ENCODE results near the gene PNPLA8.
"Not testable (repeated sequence)": the region's sequence is repeated elsewhere in the genome, so short reads cannot be mapped to it uniquely, and the experiment has no call there.

PNPLA8 gene

DNA sequence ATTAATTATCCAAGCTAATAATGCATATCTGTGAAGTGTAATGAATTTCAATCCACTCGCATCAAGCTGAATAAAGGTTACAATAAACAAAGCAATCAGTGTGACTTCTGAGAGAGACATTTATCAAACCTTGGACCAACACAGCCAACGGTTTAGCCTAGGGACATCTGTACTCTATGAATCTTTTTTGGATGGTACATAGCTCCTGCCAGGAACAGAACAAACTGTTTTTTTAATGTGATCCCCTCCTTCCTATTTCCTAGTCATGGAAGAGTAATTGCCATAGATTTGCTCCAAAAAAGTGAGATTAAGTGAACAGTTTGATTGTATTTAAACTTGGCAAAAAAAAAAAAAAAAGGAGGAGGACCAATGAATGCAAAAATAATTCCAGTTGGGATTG is 58.5 kb downstream of the PNPLA8 start:
- no peak for DNase-seq

DNA sequence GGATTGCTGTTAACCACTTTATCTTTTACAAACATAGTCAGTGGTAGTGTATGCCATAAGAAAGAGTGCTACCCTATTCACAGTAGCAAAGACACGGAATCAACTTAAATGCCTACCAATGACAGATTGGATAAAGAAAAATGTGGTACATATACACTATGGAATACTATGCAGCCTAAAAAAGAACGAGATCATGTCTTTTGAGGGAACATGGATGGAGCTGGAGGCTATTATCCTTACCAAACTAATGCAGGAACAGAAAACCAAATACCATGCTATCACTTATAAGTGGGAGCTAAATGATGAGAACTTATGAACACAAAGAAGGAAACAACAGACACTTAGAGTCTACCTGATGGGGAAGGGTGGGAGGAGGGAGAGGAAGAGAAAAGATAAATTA is 59.6 kb downstream of the PNPLA8 start:
- DNase-seq = not testable (repeated sequence)

DNA sequence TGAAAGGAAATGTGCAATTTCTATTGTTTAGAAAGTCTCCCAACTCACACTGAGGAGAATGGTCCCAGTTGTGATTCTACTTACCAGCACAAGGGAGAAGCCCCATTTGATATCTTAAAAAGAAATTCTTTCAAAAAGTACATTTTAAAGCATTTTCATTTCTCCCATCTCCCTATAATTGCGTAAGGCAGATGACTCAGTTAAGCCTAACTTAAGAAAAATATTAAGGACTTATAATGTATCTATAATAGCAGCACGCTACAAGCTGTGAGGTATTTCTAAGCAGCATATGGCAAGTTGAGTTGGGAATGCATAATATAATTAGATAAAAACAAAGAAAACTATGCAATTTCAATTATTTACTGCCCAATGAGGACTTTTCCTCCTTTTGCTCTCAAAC is 61.2 kb downstream of the PNPLA8 start:
- no peak for DNase-seq

DNA sequence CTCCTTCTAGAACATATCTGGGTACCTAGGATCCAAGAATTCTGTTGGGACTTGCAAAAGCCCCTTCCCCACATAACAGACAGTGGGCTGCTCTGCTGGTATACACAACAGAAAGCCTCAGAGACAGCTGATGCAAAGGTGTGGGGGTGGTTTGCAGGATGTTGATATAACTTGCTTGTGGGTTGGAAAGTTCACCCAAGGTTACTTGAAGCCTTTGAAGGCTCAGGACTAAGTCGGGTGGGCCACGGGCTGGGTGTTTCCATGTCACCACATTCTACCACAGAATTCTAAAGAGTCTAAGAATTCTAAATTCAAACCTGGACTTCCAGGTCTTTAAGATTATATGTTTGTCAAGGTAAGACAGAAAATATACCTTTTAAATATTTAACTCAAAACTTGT is 62.3 kb downstream of the PNPLA8 start:
- DNase-seq = no peak

DNA sequence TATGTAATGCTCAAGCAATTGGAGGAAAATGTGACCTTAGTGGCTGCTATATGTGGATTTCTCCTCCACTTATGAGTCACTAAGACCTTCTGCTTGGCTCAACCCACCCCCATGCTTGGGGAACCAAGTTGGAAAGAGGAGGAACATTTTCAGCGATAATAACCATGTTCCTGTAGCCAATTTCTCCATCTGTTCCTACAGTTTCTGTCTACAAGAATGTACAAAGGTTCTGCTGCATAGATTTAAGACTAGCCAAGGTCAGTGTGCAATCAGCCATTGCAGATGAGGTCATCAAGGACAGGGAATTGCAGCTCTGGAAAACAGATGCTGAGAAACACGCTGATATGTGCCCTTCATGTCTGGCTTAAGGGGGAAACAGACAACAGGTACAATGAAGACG is 64.1 kb downstream of the PNPLA8 start:
- no peak for DNase-seq

DNA sequence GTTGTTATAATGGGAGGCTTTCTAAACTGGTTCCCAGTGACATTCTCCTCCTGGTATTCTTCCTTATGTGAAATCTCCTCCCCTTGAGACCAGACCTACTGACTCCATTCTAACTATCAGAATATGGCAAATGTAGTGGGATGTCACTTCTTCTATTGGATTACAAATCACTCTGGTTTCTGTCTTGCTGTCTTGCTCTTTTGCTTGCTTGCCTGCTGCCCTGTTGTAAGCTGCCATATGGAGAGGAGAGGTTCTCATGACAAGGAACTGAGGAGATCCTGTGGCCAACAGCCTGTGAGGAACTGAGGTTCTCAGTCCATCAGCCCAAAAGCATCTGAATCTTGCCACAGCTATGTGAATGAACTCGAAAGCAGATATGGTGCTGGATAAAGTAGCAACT is 65.0 kb downstream of the PNPLA8 start:
- DNase-seq = no peak

DNA sequence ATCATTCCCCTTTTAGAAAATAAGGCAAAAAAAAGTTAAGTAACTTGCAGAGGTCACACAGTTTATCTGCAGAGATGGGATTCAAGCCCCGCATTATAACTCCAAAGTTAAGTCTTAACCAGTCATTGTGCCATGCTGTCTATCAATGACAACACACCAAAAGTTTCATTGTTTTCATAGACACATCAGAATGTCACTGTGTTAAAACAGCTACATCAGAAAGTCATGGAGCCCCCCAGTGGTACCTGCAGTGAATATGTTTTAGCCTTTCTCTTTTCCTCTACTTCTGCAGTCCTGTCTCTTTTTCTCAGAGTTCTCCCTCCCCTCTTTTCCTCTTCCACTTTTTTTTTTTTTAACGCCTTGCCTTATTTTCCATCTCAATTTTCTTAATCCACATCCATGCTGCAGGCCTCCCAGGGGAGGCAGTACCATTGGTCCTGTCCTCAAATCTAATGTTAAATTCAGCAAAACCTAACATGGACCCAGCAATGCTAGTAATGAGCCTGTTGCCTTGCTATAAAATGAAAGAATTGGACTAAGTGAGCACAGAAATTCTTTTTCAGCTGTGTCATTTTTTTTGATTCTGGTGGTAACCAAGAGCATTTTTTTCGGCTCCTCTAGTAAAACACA is 65.9 kb downstream of the PNPLA8 start:
- no peak for DNase-seq

DNA sequence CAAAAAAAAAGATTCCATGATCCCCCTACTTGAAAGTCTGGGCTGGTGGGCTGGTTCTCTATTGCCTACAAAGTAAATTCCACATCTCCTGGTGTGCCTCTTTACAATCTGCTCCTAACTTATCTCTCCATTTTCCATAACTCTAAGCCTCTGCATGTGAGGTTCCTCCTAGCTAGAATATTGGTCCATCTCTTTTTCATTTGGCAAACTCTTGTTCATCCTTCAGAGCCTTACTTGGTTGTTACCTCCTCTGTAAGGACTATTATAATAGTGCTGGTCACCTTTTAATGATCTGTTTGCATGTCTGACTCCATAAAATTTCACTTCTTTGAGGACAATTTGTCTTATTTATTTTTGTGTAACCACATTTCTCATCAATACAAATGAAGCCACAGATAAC is 68.1 kb downstream of the PNPLA8 start:
- no peak for DNase-seq

DNA sequence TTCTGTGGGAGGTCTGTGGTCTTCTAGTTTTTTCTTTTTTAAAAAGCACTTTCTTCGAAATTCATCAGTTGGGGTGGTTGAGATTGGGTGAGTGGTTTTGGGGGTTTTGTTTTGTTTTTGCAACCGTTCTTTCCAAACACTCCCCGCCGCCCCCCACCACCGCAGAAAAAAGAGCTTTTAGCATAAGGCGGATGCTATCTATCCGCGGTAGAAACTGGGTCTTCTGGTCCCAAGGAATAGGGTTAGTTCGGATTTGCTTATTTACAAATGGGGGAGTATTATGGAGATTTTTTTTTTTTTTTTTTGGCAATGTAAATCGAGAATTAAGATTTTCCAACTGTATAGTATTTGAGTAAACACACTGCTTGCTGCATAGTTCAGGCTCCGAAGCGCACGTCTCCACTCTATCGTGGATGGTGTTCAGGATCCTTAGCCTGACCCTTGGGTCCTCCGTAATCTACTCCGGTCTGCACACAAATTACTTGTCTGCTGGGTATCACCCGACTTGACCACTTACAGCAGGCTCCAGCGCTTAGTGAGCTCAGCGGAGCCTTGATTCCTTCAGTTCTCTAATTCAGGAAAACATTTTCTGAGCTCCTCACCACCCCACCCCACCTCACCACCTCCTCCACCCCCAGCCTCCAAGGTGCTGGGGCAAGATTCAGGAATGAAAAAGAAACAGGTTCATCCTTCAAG is 68.9 kb downstream of the PNPLA8 start:
- DNase-seq = no peak

DNA sequence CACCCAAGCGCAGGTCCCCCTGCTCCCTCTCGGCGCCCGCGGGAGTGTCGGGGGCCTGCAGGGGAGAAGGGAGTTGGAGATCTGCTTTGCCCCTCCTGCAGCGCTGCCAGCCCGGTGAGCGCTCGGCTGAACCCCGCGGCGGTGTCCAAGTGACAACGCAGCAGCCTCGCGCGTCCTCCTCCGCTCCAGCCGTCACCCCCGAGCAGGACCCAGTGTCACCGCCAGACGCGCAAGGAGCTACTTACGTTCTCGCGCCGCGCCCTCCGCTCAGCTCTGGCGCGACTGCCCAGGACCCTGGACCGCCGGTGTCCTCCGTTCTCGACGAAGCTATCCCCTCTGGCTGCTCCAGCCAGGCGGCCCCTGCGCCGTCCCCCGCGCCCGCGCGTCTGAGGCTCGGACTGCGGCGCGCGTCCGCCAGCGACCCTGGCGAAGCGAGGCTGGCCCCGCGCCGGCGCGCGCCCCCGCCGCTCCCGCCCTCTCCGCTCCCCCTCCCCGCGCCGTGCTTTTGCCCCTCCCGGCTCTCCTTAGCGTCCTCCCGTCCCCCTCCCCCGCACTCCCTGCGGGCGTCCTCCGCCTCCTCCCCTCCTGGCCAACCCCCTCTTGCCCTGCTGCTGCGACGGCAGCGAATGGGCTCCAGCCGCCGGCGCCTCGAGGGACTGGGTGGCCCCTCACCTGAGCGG is 69.8 kb downstream of the PNPLA8 start, which contains the start of gene NRCAM:
TSS of gene NRCAM (minus strand) at position 439 of the 680 bp plus-strand sequence. CDS start 216,372 bp downstream, outside the sequence.
- DNase-seq = peak in 2 of 5 donors; percentile 3 to 5

DNA sequence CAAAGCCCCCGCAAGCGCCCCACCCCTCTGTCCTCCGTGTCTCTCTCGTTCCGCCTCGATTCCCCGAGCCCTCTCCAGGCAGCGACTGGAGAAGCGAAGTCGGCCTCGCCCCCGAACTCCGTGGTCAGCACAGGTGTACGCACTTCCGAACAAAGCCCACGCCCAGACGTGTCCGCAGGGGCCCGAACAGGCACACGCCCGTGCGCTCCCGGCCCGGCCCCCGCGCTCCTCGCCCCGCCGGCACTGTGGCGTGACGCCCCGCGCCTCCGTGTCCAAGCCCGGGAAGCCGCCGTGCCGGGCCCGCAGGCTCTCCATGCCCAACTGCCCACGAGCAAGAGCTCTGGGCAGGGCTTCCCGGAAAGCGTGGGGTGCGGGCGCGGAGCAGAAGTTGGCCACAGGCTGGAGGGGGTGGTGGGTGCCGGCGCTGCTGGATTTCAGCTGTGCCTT is 70.4 kb downstream of the PNPLA8 start:
- no peak for DNase-seq

DNA sequence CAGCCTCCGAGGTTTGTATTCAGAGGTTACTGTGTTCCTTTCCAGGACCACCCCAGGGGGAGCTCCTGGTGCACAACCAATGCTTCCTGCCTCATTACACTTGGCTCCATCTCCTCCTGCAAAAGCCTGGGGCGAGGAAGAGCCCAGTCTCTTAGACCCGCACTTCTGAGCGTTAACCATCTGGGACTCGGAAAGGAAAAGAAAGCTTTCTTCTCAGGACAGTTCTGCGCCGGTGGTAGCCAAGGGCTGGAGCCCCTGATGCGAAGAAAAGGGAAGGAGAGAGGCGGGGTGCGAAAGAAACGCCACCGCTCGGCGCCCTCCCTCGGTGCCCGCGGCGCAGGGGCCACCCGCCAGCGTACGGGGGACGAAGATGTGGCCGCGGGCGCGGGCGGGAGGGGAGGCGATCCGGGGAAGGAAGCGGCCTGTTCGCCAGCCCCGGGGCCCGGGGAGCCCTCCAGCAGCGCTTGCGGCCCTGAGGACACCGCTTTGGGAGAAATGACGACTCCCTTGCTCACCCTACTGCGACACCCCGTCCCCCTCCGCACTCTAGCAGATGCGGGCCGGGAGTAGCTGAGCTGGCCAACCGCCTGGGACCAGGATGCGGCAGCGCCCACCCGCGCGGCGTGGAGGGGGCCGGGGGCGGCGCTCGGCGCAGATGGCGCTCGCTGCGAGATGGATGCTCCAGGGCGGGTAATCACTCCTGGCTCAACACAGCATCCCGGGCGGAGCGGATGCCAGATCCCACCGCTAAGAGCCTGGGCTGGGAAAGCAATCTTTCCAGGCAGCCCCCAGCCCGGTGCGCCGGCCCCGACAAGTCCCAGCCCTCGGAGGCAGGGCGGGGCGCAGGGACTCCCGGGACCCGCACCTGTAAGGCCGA is 71.0 kb downstream of the PNPLA8 start:
- DNase-seq = no peak

DNA sequence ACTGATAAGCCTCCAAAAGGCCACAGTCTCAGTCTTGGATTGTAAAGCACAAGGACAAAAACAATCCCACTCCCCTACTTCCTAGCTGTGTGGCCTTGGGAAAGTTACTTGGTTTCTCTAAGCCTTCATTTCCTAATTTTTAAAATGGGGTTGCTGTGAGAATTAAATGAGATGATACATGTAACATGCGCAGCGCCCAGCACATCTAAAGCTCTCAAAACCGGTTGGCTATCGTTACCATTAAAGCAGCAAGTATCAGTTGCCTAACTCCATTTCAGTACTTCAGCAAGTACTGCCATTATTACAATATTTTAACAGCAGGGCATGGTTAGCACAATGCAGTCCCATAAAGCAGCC is 71.6 kb downstream of the PNPLA8 start:
- no peak for DNase-seq

DNA sequence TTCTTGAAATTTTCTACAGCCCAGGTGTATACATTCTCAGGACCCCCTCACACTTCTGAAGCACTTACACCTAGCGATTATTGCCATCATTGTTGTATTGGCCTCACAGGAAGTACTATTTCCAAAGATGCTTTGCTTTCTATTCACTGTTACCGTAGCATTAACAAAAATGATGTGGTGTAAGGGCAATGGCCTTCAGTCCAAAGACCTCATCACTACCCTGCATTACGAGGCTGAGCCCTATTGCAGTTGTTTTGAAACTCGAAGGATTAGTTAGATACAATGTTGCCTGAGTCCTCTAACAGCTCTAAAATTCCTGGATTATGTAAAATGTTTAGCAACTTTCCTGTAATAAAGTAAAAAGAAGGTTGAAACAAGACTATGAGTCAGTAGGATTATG is 72.6 kb downstream of the PNPLA8 start:
- no peak for DNase-seq

DNA sequence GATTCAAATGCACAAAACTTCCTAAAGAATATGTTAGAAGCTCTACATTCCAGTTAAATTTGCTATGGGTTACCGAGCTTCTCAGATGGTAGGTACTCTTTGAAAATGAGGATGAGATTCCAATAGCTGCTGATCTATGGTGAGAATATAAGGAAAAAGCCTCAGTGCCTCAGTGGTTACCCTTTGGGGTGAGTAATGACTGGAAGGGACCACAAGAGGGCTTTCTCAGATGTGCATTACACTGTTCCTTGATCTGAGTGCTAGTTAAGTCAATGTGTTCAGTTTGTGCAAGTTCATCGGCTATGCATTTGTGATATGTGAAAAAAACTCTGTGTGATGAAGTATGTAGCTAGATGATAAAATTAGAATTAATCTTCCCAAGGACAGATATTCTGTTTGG is 73.2 kb downstream of the PNPLA8 start:
- no peak for DNase-seq

DNA sequence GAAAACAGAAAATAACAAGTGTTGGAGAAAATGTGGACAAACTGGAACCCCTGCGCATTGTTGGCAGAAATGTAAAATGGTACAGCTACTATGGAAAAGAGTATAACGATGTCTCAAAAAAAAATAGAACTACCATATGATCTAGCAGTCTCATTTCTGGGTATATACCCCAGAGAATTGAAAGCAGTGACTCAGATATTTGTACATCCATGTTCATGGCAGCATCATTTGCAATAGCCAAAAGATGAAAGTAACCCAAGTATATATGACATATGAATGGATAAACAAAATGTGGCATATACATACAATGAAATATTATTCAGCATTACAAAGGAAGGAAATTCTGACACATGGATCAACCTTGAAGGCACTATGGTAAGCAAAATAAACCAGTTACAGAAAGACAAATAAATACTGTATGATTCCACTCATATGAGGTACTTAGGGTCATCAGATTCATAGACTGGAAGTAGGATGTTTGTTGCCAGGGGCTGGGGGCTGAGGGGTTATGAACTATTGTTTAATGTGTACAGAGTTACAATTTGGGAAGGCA is 74.6 kb downstream of the PNPLA8 start:
- DNase-seq = no peak

DNA sequence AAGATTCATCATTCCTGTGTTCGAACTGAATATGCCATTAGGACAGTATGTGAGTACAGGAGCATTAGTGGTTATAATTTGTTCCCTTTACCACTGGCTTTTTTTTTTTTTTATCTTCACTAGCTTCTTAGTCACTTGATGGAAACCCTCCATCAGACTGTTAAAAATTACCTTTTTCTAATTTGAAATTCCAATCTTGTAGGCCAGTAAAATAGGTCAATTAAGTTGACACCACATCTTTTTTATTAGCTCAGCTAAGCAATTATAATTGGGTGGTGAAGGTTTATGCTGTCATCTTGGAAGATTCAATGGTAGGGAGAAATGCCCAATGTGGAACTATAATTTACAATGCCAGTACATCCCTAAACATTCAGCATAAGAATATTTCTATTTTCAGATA is 75.8 kb downstream of the PNPLA8 start:
- no peak for DNase-seq

DNA sequence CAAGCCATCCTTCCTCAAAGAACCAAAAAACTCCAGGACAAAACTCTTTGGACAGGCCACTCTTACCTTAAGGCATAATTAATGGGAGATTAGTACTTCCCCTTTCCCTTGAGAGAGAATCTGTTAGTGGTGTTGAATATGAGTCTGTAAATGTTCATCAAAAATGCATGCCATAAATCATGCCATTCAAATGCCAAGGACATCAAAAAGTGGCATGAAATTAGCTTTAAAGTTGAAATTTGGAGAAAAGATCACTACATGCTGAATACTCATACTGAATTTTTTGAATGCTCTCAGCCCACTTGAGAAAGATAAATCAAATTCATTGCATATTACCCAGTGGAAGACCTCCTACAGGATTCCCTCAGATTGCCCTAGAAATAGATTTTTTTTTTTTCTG is 76.4 kb downstream of the PNPLA8 start:
- no peak for DNase-seq

DNA sequence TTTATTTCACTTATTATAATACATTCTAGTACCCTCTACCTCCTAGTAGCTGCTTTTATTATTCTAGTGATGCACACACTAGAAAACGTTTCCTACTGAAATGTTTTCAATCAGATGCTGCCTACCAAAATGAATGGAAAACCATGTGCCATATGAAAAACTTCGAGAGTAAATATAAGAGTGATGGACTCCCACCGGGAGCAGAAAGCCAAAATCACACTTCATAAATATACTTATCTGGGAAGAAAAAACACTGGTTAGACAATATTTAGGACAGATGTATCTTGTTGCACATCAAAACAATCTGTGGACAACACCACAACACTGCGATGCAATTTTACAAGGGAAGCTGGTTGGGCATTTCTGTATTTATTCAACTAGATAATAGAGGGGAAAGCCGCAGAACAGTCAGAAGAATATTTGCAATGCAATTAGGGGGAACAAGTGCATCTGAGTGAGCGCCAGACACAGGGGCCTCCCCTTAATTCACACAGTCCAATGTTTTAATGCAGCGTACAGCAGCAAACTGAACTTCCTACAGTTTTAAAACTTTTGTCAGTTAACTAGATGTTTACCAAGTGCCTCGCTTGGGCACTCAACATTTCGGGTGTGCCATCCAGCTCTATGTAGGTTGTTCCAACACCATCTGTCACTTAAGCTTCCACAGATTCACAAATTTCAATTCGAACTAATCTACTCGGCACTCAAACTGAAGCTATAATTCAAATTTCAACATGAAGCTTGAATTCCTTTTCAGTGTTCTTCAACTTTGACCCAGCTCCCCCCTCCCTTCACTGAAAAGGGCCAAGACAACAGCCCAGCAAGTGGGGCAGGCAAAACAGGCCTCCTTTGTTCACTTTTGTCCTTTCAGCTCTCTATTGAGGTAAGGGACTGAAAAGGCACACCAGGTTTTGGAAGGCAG is 77.1 kb downstream of the PNPLA8 start:
- no peak for DNase-seq

DNA sequence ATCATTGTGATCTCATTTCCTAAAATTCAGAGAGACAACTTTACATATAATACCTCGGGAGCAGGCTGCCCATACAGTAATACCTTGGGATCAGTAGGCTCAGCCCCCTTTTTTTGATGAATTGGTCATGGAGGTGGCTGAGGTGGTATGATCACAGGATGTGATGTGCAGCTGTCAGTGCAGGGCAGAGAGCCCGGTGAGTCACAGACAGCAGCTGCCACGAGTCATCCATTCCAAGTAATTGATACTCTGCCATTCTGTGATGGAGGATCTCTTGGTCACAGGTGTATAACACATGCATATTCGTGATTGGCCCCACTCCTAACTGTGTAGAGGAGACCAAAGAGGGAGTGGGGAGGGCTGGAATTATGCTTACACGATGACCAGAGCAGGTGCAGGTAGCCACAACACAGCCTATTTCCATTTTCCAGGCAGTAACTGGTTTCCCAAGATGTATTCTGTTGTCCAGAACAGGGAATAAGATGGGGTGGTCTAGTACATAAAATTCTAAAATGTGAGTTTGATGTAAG is 83.8 kb downstream of the PNPLA8 start:
- DNase-seq = no peak

DNA sequence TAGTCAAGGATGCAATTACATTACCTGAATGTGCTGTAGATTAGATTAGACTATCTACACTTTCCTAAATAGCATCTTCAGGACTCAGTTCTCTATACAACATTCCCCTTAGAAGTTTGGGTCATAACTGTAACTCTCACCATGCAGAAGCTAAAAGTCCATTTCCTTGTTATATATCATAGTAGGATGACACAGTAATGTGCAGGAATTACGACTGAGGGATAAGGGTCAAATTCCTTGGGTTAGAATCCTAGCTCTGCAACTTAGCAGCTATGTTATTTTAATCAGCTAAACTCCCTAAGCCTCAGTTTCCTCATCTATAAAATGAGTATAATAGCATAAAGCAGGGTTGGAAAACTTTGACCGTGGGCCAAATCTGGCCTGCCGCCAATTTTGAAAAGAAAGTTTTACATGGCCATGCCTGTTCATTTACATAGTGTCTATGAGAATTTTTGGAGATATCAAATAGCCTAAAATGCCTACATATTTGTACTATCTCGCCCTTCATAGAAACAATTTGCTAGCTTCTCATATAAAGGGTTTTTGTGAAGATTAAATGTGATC is 84.5 kb downstream of the PNPLA8 start:
- DNase-seq = no peak

Data from T-helper 1 cell (primary cell).